22Rv1 (cell line): ENCODE measurements around the gene CETN3.

Experiments used
- ZFX ChIP-seq: fragments of 450-650 bp; IDR thresholded peaks from 2 replicates; pipeline ENCODE4 v1.6.1; 2017; ENCODE audit warnings: antibody characterized with exemption, borderline replicate concordance
- TF ChIP-seq, protein P1 (sequence below): fragments of 450-650 bp; IDR thresholded peaks from 2 replicates; pipeline ENCODE4 v1.5.1; 2017; ENCODE audit warnings: mild to moderate bottlenecking

DNA sequence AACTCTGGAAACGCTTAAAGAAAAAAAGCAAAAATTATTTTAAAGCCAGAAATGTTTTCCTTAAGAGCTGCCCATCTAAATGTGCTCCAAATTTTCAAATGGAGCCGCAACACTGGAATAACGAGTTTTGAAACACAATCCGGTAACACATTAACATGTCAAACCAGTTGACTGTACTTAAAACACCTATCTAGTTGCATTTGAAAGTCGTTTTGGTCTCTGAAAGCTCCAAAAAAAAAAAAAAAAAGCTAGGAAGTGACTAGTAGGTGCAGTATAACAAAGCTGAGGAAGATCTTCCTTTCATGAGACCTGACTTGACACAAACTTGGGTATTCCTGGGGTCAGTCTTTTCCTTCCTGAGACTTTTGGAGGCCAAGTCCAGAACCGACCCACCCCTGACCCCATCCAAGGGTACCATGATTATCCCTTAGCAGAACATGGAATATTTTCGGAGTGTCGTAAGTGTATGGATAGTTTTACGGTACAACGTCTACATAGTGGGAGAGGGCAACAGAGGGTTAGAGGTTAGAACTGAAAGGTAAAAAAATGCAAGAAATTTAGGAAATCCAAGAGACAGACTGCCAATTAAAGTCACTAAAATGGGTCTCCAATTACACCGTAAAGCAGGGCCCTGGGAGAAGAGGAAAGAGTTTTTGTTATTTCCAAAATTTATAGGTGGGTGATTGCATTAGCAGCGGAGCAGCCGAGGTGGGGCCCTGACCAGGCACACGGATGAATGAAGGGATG, 812 bp downstream of the CETN3 start:
- TF ChIP-seq, protein P1, sequence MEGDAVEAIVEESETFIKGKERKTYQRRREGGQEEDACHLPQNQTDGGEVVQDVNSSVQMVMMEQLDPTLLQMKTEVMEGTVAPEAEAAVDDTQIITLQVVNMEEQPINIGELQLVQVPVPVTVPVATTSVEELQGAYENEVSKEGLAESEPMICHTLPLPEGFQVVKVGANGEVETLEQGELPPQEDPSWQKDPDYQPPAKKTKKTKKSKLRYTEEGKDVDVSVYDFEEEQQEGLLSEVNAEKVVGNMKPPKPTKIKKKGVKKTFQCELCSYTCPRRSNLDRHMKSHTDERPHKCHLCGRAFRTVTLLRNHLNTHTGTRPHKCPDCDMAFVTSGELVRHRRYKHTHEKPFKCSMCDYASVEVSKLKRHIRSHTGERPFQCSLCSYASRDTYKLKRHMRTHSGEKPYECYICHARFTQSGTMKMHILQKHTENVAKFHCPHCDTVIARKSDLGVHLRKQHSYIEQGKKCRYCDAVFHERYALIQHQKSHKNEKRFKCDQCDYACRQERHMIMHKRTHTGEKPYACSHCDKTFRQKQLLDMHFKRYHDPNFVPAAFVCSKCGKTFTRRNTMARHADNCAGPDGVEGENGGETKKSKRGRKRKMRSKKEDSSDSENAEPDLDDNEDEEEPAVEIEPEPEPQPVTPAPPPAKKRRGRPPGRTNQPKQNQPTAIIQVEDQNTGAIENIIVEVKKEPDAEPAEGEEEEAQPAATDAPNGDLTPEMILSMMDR = no peak
- TF ChIP-seq ZFX = no peak
